ENCODE measurements around the gene NEK6. TPM values are rescaled to one million over a fixed set of nuclear protein-coding genes. Genes with fewer than 3 reads are reported as not detected.

NEK6 gene
- total RNA-seq, 3 donors from 2014 or later (not counting 1 experiment from before 2014, with no cell fraction given): 25.0 to 34.9 (median 33.0) TPM

GRCh38 chr9:124285490-124285889, 27.7 kb downstream of the NEK6 start:
- TF ChIP-seq, protein P1, sequence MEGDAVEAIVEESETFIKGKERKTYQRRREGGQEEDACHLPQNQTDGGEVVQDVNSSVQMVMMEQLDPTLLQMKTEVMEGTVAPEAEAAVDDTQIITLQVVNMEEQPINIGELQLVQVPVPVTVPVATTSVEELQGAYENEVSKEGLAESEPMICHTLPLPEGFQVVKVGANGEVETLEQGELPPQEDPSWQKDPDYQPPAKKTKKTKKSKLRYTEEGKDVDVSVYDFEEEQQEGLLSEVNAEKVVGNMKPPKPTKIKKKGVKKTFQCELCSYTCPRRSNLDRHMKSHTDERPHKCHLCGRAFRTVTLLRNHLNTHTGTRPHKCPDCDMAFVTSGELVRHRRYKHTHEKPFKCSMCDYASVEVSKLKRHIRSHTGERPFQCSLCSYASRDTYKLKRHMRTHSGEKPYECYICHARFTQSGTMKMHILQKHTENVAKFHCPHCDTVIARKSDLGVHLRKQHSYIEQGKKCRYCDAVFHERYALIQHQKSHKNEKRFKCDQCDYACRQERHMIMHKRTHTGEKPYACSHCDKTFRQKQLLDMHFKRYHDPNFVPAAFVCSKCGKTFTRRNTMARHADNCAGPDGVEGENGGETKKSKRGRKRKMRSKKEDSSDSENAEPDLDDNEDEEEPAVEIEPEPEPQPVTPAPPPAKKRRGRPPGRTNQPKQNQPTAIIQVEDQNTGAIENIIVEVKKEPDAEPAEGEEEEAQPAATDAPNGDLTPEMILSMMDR (IDR thresholded peaks at IDR 0.05): no peak
- intact Hi-C loops (cut with micrococcal nuclease): loop anchor here (5.0 kb wide), 1 partner anchor 68 kb away; no protein-coding TSS in a partner anchor
- peak overlapping the region; percentile 93 to 99 for H3K27ac Mint-ChIP-seq
- peak overlapping the region; percentile 66 for H3K27ac ChIP-seq (ENCODE audit: low read length)
- peak overlapping the region; percentile 87 for H3K4me3 Mint-ChIP-seq
- WGBS (ENCODE audit: insufficient coverage): 85% methylated on average over 11 of the region's 11 CpGs
- H3K4me1 ChIP-seq (ENCODE audit: control insufficient read depth, insufficient read depth, low read length): peaks cover 63% of the 10 kb centered on the region
- H3K4me3 ChIP-seq (ENCODE audit: low read length): no peak overlapping the region
- H3K9me3 ChIP-seq (ENCODE audit: control insufficient read depth, insufficient read depth, low read length): no peaks in the 10 kb centered on the region
- H3K4me1 Mint-ChIP-seq: peaks cover 45 to 57% of the 10 kb centered on the region in 2 donors
- H3K27me3 ChIP-seq (ENCODE audit: control insufficient read depth, insufficient read depth, low read length): no peaks in the 10 kb centered on the region
- ATAC-seq: no peak
- no peaks in the 10 kb centered on the region for H3K36me3 Mint-ChIP-seq
- H3K9me3 Mint-ChIP-seq: no peaks in the 10 kb centered on the region
- no peak for DNase-seq
- no peaks in the 10 kb centered on the region for H3K27me3 Mint-ChIP-seq (ENCODE audit: low read depth in 2 of 2)
- no peaks in the 10 kb centered on the region for H3K36me3 ChIP-seq (ENCODE audit: control insufficient read depth, insufficient read depth, low read length)

DNA sequence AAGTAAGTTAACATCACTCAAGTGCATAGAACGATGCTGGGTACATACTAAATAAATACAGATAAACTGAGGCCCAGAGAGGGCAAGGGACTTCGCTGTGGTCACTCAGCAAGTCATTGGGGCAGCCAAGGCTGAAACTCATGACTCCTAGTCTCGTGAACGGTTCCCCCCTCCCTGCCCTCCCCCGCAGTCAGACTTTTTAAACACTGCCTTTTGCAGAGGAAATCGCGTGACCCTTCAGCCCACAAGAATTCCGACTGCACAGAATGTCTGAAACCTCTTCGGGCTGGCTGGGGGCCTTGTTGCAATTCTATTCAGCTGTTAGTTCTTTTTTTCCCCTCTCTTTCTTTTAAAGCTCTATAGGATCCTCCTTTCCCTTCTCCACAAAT, 28.1 kb downstream of the NEK6 start:
- peak overlapping the region; percentile 87 for H3K4me3 Mint-ChIP-seq

DNA sequence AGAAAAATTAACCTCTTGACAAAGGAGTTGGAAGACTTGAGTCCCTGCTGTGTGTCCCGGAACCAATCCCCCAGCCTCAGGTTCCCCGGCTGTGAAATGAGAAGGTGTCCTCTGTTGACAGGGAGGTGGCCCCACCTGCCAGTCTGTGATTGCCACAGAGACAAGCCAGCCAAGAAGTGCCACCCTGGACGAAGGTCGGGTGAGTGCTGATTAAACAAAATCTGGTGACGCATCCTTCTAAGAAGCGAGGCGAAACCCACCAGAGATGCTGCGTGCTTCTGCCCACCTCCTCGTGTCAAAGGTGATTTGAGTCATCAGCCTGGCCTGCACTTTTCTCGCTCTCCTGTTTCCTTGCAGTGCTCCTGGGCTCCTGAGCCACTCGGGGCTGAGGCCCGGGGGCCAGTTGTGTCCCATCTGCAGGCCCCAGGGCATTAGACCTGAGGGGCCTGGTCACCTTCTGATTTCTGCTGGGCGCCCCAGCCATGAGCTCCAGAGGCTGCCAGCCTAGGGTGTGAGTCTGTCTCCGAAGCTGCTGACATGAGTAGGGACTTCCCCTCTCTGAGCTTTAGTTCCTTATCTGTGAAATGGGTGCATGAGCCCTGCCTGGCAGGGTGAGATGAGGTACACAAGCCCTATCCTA, 28.7 kb downstream of the NEK6 start:
- H3K27ac ChIP-seq (ENCODE audit: low read length): peak overlapping the region; percentile 66

More for the DNA sequence above, 28.1 kb downstream of the NEK6 start:
- DNase-seq (peak; percentile 40 to 61), ATAC-seq (peak; percentile 56 to 78 (median 69))
- Histone ChIP-seq H3K4me1 (ENCODE audit: control insufficient read depth, insufficient read depth, low read length) (peaks cover 66% of the 10 kb centered on the region), H3K27ac (ENCODE audit: low read length) (peak overlapping the region; percentile 66), H3K9me3 (ENCODE audit: control insufficient read depth, insufficient read depth, low read length) (no peaks in the 10 kb centered on the region), H3K36me3 (ENCODE audit: control insufficient read depth, insufficient read depth, low read length) (no peaks in the 10 kb centered on the region), H3K4me3 (ENCODE audit: low read length) (no peak overlapping the region), H3K27me3 (ENCODE audit: control insufficient read depth, insufficient read depth, low read length) (no peaks in the 10 kb centered on the region)
- Mint-ChIP-seq H3K27me3 (ENCODE audit: low read depth in 2 of 2) (no peaks in the 10 kb centered on the region), H3K4me1 (peaks cover 45 to 57% of the 10 kb centered on the region in 2 donors), H3K36me3 (no peaks in the 10 kb centered on the region), H3K27ac (peak overlapping the region; percentile 93 to 99), H3K9me3 (no peaks in the 10 kb centered on the region)
- intact Hi-C loops (cut with micrococcal nuclease): loop anchor here (5.0 kb wide), 1 partner anchor 69 kb away; no protein-coding TSS in a partner anchor
- TF ChIP-seq, protein P1 (IDR thresholded peaks at IDR 0.05): no peak
- 2% methylated on average over 9 of the region's 9 CpGs for WGBS (ENCODE audit: insufficient coverage)

More for the DNA sequence above, 28.7 kb downstream of the NEK6 start:
- Mint-ChIP-seq H3K27me3 (ENCODE audit: low read depth in 2 of 2) (no peaks in the 10 kb centered on the region), H3K9me3 (no peaks in the 10 kb centered on the region), H3K27ac (peak overlapping the region; percentile 93 to 99), H3K36me3 (no peaks in the 10 kb centered on the region), H3K4me1 (peaks cover 46 to 58% of the 10 kb centered on the region in 2 donors), H3K4me3 (peak overlapping the region; percentile 87)
- ATAC-seq (peak; percentile 66 to 69 (median 66)), DNase-seq (peak; percentile 41 to 46)
- intact Hi-C loops (cut with micrococcal nuclease): loop anchor here (5.0 kb wide), 1 partner anchor 69 kb away; no protein-coding TSS in a partner anchor
- Histone ChIP-seq H3K27me3 (ENCODE audit: control insufficient read depth, insufficient read depth, low read length) (no peaks in the 10 kb centered on the region), H3K9me3 (ENCODE audit: control insufficient read depth, insufficient read depth, low read length) (no peaks in the 10 kb centered on the region), H3K4me1 (ENCODE audit: control insufficient read depth, insufficient read depth, low read length) (peaks cover 71% of the 10 kb centered on the region), H3K36me3 (ENCODE audit: control insufficient read depth, insufficient read depth, low read length) (no peaks in the 10 kb centered on the region), H3K4me3 (ENCODE audit: low read length) (no peak overlapping the region)
- 24% methylated on average over 14 of the region's 14 CpGs for WGBS (ENCODE audit: insufficient coverage)
- TF ChIP-seq, protein P1 (IDR thresholded peaks at IDR 0.05): no peak
